H1 (cell line): Measurements from ENCODE around the gene TEAD3. TPM values are rescaled to one million over a fixed set of nuclear protein-coding genes. Genes with fewer than 3 reads are reported as not detected.

ENCODE experiments used
- BRCA1 ChIP-seq: IDR thresholded peaks from 2 replicates; pipeline ENCODE4 v1.6.1; 2012; ENCODE audit warnings: low read depth, low read length, improper control_type of control experiment
- POLR2AphosphoS5 ChIP-seq: IDR thresholded peaks from 2 replicates; pipeline ENCODE4 v1.6.1; 2011; ENCODE audit warnings: low read depth, low read length
- RAD21 ChIP-seq, 2 experiments: IDR thresholded peaks in 1 of 2; conservative IDR thresholded peaks in 1 of 2; 2 replicates each; pipeline ENCODE4 v1.6.1; 2011; ENCODE audit warnings: low read depth in 2 of 2, low read length in 2 of 2, improper control_type of control experiment in 1 of 2, inconsistent platforms in 1 of 2, mild to moderate bottlenecking in 1 of 2, moderate library complexity in 1 of 2
- SAP30 ChIP-seq: fragments of 300-600 bp; sonication (generic); IDR thresholded peaks from 2 replicates; pipeline ENCODE4 v1.7.1; 2012; ENCODE audit warnings: low read length, moderate library complexity, mild to moderate bottlenecking, inconsistent platforms; ENCODE audit not compliant: insufficient read depth, insufficient replicate concordance
- SP4 ChIP-seq: IDR thresholded peaks from 2 replicates; pipeline ENCODE4 v1.6.1; 2012; ENCODE audit warnings: low read length, inconsistent platforms
- TBP ChIP-seq: IDR thresholded peaks from 2 replicates; pipeline ENCODE4 v1.6.1; 2011; ENCODE audit warnings: low read depth, low read length, improper control_type of control experiment
- polyA plus RNA-seq, 7 experiments: library from polyadenylated mRNA; depleted of rRNA in 3 of 7; stranded (reverse) in 5 of 7; unstranded in 2 of 7; fragments of >200 nt in 5 of 7; fragments of 200-250 nt in 2 of 7; gene quantifications; 1 replicate in 5 of 7; 2 replicates in 1 of 7; 4 replicates in 1 of 7; pipeline versions ENCODE4 v1.2.1 to v1.2.3, GENCODE V29; 2011 to 2013; ENCODE audit warnings: missing spikeins in 2 of 7, mixed read lengths in 2 of 7
- total RNA-seq: library from RNA; stranded (reverse); fragmentation: NEBNext Ultra II Directional; extraction: Animal tissue kit (Norgen Biotek cat#: 25700); gene quantifications from 2 replicates; pipeline ENCODE4 v1.2.1, GENCODE V29; 2021

Gene TEAD3
- total and polyA plus RNA-seq, 2 of the 8 experiments (the other 6 are each of a cell fraction or from before 2014, with no cell fraction given), result 20.1 to 28.7 TPM

DNA sequence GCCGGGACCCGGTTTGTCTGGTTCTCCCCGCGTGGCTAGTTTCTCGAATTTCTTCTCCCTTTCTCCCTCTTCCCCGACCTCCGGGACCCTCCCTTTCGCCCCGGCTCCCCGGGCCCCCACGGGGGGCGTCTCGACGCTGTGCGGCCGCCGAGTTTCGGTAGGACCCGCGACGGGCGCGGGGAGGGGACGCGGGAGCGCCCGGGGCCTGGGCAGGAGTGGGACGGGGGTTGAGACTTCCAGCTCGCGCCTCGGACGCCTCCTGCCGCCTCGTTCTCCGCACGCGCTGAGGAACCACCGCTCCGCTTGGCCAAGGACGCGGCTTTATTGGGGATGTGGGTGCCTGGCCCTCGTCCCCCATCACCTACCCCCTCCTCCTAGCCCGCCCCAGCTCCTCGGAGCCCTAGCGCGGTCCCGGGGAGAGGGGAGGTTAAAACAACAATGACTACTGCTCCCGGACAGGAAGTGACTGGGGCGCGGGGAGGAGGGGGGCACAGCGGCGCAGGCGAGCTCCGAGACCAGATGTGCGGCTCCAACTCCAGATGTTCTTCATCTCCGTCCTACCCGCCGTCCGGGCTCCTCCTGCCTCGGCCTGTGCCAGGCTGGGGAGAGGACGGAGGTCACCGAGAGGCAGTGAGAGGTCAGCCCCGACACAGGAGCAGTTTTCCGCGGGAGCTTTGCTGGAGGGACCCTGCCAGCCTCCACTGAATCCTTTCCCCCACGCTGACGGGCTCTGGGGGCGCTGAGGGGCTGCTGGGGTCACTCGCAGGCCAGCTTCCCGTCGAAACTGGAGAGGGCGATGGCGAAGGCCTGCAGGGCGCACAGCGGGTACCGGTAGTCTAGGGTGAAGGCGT, 917 bp upstream of the TEAD3 start (continued):
- TF ChIP-seq RAD21 (IDR thresholded peaks at IDR 0.05 in 1 of 2, conservative IDR thresholded peaks at IDR 0.05 in 1 of 2; ENCODE audit: low read depth in 2 of 2, low read length in 2 of 2) (no peak), POLR2AphosphoS5 (peak; percentile 54), SP4 (no peak), TBP (0 out of 2 replicates have a peak, but pooled peaks have one; percentile 21), SAP30 (no peak), BRCA1 (no peak)
